ENCODE data around the gene FRMD8.

Gene FRMD8

DNA sequence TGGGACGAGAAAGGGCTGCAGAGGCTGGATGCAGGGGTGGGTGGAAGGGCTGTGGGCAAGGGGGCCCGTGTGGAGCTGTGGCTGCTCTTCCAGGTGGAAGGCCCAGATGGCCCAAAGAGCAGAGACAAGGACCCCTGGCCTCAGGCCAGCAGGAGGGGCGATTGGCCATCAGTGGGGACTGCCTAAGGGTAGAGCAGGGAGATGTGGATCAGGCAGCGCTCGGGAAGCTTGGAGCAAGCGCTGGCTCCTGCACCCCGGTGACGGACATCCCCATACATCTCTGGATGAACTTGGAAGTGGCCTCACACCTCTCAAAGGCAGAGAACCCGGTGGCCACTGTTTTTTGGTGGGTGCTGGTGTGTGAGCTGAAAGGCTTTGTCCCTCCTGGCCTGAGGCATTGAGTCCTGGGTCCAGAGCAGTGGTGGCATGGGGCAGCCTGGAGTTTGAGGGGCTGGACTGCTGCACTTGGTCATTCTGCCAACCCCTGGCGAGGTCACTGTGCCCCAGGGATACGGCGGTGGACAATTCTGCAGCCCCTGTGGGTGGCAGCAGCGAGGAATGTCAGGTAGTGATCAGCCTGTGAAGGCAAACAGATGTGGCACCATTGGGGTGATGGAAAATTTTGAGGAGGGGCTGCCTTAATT, 5.9 kb downstream of the FRMD8 start:
- no peak overlapping the region for H3K4me3 ChIP-seq (ENCODE audit: low read depth, low read length)
- DNase-seq (ENCODE audit: low read depth), result no peak
- TF ChIP-seq CTCF (IDR thresholded peaks at IDR 0.05; ENCODE audit: low read depth, low read length, missing control alignments), result no peak
- in situ Hi-C loops (cut with HindIII; ENCODE audit: low sequenced_read_pairs), result no loop called here

DNA sequence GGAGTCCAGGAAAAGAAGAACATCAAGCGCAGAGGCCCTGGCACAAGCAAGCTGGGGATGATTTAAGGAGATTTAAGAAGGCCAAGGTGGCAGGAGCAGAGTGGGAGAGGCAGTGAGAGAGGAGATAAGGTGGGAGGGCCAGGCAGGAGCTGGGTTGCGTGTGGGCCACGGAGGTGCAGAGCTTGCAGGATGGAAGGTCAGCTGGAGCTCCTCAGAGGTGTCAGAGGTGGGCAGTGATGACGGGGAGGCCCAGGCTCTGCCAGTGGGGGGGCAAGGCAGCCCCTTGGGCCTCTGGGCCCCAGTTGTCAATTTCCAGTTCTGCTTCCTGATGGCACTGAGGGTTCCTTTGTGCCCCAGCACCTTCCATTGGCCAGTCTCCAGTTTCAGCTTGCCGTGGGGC, 6.5 kb downstream of the FRMD8 start:
- H3K4me3 ChIP-seq (ENCODE audit: low read depth, low read length), result no peak overlapping the region
- TF ChIP-seq CTCF (IDR thresholded peaks at IDR 0.05; ENCODE audit: low read depth, low read length, missing control alignments), result no peak
- in situ Hi-C loops (cut with HindIII; ENCODE audit: low sequenced_read_pairs), result no loop called here
- DNase-seq (ENCODE audit: low read depth), result no peak

DNA sequence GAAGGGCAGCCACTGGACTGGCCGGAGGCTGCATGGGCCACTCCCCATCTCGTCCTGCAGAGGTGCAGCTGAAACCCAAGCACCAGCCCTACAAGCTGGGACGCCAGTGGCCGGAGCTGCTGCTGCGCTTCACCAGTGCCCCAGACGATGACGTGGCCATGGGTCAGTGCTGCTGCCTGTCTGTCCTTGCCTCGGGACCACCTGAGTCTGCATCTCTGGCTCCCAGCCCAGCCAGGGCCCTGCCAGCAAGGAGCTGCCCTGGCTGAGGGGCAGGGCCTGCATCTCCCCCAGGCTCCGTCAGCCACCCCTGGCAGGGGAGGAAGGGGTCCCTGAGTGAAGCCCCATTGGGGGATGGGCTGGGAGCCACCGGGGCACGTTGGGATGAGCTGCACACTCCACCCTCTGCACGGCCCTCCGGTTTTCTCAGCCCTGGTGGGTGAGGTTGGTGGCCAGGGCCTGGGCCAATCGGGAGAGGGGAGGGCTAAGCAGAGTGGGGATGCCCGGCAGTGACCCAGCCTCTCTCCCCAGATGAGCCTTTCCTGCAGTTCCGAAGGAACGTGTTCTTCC, 7.2 kb downstream of the FRMD8 start:
- no peak overlapping the region for H3K4me3 ChIP-seq (ENCODE audit: low read depth, low read length)
- in situ Hi-C loops (cut with HindIII; ENCODE audit: low sequenced_read_pairs), result no loop called here

DNA sequence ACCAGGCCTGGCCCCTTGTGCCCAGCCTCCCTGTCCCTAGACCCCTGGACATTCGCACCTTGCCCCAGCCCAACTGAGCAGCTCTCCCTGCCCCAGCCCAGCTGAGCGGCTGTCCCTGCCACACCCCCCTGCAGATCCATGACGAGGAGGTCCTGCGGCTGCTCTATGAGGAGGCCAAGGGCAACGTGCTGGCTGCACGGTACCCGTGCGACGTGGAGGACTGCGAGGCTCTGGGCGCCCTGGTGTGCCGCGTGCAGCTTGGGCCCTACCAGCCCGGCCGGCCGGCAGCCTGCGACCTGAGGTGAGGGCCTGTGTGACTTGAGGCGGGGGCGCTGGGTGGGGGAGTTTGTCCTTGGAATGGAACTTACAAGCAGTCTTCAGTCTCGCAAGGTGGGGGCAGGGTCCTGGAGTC, 7.7 kb downstream of the FRMD8 start:
- no peak overlapping the region for H3K4me3 ChIP-seq (ENCODE audit: low read depth, low read length)
- DNase-seq (ENCODE audit: low read depth), result no peak
- in situ Hi-C loops (cut with HindIII; ENCODE audit: low sequenced_read_pairs), result no loop called here
- TF ChIP-seq CTCF (IDR thresholded peaks at IDR 0.05; ENCODE audit: low read depth, low read length, missing control alignments), result no peak

More for the DNA sequence above, 7.2 kb downstream of the FRMD8 start:
- DNase-seq (ENCODE audit: low read depth), result no peak
- TF ChIP-seq CTCF (IDR thresholded peaks at IDR 0.05; ENCODE audit: low read depth, low read length, missing control alignments), result no peak

DNA sequence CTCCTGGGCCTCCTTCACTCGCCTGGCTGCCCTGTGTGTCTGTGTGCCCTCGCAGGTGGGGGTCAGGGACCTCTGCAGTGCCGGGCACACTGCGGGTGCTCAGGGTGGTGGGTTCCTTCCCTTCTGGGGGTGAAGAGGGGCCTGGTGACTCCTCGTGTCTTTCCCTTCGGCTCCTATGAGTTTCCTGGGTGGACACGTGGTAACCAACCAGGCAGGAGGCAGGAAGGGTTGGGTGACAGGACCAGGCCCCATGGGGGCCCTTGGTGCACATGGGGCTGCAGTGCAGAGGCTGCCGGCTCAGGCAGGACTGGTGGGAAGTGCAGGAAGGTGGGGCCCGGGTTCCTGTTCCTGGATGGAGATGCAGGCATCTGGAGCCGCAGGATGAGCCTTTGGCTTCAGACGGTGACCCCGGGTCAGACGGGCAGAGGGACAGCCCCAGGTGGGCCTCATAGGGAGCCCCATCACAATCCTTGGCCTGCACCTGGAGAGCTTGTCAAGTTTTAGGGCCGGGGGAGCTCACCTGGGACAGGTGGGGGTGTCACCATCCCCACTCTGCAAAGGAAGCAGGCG, 9.6 kb downstream of the FRMD8 start:
- in situ Hi-C loops (cut with HindIII; ENCODE audit: low sequenced_read_pairs), result no loop called here

More for the DNA sequence above, 9.6 kb downstream of the FRMD8 start:
- no peak overlapping the region for H3K4me3 ChIP-seq (ENCODE audit: low read depth, low read length)
- TF ChIP-seq CTCF (IDR thresholded peaks at IDR 0.05; ENCODE audit: low read depth, low read length, missing control alignments), result no peak
- DNase-seq (ENCODE audit: low read depth), result no peak
